ENCODE data around the gene NHSL2.

NHSL2 gene

DNA sequence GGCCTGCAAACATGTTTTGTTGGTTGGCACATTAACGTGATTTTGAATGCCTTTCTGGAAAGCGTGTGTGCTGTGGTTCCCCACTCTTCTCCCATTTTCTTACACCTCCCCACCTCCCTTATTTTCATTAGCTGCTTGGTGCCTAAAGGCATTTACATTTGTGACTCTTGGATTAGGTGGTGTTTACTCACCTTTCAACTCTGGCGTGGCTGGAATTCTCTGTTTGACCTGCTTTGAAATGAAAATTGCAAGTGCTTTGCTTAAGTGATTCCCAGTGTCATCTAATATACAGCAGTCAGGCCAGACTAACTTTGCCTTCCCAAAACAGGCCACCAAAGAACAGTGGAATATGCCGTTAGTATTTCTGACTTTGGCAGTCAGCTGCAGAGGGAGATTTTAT, 80.5 kb downstream of the NHSL2 start:
- DNase-seq (ENCODE audit: low read depth), result no peak

DNA sequence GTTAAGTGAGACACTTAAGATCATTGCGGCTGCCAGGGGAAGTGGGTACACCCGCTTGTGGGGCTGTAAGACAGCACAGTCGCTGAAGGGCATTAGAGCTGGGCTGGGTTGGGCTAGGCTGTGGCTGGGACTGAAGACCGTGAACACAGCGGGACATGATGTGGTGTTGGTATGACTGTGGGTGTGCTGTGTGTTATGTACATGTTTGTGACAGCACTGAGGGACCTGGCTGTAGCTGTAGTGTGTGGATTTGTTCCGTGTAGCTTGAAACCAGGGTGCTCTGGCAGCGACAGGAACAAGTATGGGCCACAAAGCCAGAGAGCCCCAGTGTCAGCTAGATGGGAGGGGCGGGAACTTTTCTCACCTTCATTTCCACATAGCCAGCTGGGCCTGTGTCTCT, 82.1 kb downstream of the NHSL2 start:
- no peak for DNase-seq (ENCODE audit: low read depth)

DNA sequence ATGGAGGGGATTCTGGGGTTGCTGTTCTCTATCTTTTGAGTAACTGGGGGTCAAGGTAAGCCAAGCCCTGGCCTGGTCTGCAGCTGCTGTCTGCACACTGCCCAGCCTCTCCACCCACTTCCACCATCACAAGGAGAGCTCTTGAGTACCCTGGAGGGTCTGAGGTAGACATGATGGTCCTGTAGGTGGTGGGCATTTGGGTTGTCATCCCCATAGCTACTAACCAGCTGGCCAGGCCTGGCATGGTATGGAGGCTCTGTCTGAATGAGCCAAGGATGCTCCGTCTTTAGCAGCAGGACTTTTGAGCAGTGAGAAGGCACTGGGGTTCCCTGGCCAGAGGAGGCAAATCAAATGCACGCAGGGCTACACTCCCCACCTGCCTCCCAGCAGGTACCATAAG, 82.7 kb downstream of the NHSL2 start:
- DNase-seq (ENCODE audit: low read depth), result no peak

DNA sequence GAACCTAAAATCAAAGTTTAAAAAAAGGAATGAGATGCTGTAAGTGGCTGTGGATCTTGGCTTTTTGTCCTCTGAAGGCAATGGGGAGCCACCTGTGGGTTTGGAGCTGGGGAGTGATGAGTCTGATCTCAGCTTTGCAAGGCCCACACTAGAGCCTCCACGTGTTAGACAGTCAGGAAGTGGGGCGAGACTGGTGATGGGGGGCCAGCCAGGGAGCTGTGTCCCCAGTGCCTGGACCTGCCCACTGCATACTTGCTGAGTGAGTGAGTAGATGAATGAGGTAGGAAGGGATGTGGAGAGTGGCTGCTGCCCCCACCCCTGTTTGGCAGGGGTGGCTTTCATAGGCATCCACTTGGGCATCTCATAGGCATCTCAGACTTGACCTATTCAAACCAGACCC, 84.0 kb downstream of the NHSL2 start:
- no peak for DNase-seq (ENCODE audit: low read depth)

DNA sequence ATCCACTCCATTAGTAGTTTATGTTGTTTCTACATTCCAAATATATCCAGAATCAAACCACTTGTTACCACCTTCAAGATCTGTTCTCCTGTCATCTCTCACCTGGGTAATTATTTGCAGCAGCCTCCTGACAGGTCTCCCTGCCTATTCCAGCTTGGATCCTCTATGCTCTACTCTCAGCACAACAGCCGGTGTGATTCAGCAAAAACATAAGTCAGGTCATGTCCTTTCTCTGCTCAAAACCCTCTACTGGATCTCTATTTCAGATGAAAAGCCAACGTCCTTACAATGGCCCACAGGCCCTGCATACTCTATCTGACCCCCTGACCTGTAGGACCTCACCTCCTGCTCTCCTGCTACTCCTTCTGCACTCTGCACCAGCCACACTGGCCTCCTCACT, 84.5 kb downstream of the NHSL2 start:
- no peak for DNase-seq (ENCODE audit: low read depth)

DNA sequence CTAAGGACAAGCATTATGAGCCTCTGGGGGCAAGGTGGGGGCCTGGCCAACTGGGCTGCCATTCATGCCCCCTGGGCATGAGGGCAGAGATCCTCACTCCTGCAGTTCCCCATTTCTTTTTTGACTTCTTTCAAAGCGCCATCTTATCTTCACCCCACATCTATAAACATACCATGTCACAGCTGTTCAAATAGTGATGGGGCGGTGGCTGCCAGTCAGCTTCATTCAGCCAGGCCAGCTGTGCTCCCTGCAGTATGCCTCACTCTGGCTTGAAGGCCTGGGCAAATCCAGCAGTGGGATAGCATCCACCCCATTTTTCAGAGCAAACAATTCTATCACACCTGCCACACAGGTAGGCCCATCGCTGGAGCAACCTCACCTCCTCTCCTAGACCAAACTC, 85.5 kb downstream of the NHSL2 start:
- no peak for DNase-seq (ENCODE audit: low read depth)

DNA sequence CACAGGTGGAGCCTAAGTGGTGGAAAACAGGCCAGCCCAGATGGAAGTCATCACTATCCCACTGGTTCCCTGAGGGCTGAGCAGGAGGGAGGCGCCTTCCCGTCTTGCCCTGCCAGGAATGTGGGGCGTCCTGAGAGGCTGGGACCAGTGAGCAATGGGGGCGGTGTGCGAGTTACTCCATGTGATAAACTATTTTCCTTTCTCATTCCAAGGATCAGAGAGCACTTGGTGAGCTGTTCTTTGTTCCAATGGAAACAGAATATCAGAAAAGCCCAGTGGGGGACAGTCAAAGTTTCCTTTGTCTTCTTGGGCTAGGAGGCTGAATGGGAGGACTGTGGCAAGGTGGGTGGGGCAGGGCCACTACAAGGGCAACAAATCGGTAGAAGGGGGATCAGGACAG, 86.2 kb downstream of the NHSL2 start:
- DNase-seq (ENCODE audit: low read depth), result no peak

DNA sequence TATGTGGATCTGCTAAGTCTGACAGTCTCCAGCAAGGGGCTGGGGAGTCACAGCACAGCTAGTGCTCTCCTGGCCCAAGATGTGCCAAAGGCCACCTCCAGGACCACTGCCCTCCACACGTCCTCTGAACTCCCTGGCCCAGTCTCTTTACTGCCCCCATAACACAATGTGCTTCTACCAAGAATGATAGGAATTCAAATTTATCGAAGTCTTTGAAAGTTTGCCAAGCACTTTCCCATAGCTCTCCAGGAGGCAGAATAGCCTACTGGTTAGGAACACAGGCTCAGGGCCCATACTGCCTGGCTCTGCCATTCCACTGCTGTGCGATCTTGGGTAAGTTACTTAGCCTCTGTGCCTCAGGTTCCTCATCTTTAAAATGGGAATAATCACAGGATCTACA, 86.7 kb downstream of the NHSL2 start:
- no peak for DNase-seq (ENCODE audit: low read depth)

DNA sequence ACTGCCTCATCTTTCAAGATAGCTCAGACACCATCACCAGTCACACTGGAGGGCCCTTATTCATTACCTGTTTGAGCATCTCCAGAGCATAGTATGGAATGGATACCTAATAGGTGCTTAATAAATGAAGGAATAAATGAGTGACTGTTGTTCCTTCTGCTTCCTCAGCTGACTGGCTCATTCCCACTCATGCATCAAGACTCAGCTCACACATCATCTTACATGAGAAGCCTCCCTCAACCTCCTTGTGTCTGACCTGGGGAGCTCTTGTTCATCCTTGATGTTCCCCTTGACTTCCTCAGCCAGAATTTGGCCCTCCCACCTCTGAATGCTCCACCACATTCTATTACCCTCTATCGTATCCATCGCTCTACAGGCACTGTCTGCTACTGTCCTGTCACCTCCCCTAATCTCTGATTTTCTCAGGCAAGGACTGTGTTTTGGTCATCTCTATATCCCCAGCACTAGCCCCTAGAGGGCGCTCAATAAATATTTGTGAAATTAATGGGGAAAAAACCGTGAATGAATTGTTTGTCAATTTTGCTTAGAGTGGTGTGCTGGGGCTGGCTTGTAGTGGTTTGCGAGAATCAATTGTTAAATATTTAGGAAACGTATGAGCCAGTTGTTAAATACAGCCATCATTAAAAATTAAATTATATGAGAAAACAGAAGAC, 88.3 kb downstream of the NHSL2 start:
- no peak for DNase-seq (ENCODE audit: low read depth)

DNA sequence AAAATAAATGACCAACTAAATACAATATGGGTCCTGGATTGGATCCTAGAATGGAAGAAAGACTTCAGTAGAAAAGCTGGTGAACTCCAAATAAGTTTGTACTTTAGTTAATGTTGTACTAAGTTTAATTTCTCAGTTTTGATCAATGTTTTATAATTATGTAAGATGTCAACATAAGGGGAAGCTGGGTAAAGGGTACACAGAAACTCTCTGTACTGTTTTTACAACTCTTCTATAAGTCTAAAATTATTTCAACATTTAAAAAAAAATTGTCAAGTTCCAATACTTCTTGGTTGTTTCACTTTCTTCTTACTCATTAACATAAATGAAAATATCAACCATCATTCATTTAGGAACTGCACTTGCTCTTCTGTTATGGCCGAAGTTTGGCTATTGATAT, 88.9 kb downstream of the NHSL2 start:
- no peak for DNase-seq (ENCODE audit: low read depth)

DNA sequence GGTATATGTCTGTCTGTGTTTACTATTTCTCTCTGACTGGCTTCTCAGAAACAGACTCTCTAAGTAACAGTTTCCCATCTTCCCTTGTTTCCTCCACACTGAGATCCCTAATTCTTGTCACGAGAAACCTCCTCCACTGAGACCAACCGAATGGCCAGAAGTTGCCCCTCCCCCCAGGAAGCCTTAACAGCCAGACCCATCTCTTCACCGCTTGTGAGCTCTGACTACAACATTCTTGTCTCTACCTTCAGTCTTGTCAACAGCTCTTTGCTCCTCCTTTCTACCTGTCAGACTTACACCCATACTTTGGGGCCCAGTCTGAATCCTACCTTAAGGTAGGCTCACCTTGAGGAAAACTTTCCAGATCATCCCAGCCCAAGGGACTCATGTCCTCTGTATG, 90.8 kb downstream of the NHSL2 start:
- no peak for DNase-seq (ENCODE audit: low read depth)

DNA sequence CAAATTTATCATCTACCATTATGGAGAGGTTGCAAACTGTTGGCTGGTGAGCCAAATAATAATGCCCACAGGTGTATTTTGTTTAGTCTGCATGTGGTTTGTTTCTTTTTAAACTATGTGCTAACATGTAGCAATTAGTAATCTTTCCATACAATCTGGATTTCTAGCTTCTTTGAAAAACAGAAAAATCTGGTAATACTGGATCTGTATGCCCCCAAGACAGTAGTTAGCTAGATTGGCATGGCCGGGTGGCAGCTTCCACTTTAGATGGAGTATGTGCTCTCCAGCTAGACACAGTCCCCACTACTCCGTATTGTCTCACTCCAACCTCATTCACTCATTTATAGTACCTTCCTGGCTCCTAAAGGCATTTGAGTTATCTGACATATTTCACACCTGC, 91.3 kb downstream of the NHSL2 start:
- no peak for DNase-seq (ENCODE audit: low read depth)

DNA sequence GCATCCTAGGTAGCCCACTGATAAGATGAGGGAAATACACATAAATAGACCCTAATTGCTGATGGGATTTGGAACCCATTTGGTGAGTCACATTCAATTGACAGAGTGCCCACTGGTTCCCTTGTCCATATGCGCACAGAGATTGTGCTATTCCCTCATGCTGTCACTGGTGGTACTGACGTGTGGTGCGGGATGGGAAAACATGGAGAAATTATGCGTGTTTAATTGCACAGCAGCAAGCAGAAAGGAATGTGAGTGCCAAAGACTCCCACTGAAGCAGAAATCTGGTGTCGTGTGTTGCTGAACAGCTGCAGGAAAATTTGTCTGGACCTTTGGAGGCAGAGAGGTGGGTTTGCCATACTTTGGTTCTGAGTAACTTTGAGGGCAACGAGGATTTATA, 92.2 kb downstream of the NHSL2 start:
- DNase-seq (ENCODE audit: low read depth), result no peak

DNA sequence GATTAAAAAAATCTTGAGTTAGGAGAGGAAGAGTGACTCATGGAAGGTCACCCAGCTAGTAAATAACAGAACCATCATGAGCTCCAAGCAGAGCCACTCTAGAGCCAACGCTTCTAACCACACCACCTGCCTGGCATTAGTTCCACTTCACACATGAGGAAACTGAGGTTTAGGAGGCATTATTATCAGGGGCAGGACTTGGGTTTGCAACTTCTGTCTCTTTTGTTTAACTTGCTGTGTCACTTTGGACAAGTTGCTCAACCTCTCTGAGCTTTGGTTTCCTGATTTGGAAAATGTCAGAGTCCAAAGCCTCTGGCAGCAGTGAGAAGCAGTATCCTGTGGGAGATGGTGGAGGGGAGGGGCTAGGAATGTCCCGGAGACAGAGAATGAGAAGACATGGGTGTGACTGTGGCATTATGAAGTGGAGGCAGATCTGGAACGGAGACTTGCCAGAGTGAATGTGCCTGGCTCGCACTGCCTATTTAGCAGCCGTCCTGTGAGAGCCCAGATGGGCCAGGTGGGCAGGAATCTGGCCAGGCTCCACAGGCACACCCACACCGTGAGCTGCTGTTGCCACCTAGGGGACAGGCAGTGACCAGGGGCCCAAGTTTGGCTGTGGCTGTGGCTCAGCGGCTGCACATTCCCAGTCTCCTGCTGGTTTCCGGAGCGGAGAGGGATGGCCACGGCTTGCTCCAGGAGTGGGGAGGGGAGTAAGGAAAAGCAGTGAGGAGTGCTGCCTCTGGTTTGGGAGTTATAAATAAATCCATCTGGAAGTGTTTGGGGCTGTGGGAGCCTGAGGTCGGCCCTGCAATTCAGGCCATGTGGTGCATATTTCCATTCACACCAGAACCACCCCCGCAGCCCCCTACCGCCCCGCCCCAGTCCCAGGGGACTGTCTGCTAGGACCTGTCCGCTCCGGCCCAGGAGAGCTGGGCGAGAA, 93.4 kb downstream of the NHSL2 start:
- no peak for DNase-seq (ENCODE audit: low read depth)

DNA sequence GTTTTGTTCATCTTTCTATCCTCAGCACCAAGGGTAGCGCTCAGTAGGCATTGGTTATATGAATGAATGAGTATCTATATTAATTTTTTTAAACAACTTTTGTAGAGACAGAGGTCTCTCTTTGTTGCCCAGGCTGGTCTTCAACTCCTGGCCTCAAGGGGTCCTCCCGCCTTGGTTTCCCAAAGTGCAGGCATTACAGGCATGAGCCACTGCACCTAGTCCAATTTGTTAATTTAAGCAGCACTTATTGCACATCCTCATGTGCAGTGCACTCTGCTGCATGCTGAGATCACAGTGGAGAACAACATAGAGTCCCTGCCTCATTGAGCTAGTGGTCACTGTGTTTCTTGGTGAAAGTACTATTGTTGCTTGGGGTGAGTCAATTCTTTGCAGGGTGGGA, 94.4 kb downstream of the NHSL2 start:
- DNase-seq (ENCODE audit: low read depth), result no peak

DNA sequence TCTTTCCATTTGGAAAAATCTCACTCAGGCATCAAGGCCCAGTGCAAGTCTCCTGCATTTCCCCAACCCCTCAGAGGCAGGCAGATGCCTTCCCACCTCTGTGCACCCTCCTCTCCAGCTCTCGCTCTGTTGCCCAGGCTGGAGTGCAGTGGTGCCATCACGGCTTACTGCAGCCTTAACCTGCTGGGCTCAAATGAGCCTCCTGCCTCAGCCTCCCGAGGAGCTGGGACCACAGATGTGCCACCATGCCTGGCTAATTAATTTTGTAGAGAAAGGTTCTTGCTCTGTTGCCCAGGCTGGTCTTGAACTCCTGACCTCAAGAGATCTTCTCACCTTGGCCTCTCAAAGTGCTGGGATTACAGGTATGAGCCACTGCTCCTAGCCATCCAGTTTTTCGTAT, 95.8 kb downstream of the NHSL2 start:
- DNase-seq (ENCODE audit: low read depth), result no peak

DNA sequence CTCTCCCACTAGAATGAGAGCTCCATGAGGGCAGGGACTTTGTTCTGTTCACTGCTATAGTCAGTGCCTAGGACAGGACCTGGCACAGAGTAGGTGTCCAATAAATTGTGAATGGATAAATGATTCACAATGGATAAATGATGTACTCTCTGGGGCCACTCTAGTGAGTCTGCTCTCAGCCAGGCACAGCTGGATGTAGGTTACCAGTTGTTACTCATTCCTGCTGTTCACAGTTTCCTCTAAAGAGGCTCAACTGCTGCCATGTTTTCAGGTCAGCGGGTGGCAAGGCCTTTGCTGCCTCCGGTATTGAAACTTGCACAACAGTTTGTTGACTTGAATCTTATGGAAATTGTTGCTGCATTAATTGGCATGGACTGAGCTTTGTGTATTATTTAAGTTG, 99.1 kb downstream of the NHSL2 start:
- no peak for DNase-seq (ENCODE audit: low read depth)

DNA sequence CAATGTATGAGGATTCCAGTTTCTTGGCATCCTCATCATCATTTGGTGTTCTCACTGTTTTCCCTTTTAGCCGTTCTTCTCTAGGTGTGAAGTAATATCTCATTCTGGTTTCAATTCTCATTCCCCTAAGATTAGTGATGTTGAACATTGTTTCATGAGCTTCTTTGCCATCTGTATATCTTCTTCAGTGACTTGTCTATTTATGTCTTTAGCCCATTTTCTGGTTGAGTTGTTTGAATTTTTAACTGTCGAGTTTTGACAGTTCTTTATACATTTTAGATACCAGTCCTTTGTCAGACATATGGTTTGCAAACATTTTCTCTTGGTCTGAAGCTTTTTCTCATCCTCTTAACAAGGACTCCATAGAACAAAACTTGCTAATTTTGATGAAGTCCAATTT, 101.1 kb downstream of the NHSL2 start:
- DNase-seq (ENCODE audit: low read depth), result no peak

DNA sequence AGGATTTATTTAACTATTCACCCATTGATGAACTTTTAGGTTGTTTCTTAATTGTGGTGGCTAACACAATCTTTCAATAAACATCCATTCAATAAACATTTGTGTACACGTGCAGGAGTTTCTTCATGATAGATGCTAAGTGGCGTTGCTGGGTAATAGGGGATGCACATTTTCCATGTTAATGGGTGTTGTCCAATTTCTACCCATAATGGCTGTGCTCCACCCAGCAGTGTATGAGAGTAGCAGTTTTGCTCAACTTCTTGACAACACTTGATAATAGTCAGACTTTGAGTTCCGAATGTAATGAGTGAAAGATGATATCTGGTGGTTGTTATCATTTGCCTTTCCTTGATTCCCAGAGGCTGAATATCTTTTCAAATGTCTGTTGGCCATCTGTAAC, 104.7 kb downstream of the NHSL2 start:
- DNase-seq (ENCODE audit: low read depth), result no peak

DNA sequence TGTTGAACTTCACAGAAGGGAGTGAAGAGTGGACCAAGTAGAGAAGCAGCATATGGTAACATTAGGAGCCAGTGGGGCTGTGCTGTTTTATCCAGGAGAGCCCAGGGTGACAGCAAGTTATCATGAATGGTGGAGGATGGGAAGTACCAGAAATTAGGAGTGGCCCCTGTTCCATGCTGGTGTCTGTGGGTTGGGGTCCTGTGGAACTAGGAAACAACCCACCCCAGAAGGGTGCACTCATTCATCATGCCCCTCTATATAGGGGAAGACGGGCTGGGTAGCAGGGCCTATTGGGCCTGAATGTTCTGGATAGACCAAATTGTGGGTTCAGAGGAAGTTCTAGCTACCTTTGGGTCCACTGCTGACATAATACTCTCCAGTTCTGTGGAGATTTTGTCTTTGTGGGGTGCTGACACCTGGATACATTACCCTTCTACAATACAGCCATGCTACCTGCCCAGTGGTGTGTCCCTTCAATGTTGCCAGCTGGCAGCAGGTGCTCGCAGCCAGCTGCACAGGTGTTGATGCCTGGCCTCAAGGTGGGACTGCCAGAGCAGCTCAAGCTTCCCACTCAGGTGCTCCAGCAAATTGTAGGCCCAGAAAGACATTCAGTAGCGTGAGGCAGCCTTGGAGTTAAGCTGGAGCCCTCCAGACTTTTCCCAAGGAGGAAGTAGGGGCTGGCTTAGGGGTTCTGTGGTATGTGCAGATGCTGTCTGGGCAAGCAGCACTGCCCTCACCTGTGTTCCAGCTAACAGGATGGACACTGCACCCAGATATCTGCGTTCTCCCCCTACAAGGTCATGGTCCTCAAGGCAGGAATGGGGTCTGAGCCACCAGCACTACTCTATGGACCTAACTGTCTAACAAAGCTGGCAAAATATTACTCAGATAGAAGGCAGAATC, 106.5 kb downstream of the NHSL2 start:
- DNase-seq (ENCODE audit: low read depth), result no peak

DNA sequence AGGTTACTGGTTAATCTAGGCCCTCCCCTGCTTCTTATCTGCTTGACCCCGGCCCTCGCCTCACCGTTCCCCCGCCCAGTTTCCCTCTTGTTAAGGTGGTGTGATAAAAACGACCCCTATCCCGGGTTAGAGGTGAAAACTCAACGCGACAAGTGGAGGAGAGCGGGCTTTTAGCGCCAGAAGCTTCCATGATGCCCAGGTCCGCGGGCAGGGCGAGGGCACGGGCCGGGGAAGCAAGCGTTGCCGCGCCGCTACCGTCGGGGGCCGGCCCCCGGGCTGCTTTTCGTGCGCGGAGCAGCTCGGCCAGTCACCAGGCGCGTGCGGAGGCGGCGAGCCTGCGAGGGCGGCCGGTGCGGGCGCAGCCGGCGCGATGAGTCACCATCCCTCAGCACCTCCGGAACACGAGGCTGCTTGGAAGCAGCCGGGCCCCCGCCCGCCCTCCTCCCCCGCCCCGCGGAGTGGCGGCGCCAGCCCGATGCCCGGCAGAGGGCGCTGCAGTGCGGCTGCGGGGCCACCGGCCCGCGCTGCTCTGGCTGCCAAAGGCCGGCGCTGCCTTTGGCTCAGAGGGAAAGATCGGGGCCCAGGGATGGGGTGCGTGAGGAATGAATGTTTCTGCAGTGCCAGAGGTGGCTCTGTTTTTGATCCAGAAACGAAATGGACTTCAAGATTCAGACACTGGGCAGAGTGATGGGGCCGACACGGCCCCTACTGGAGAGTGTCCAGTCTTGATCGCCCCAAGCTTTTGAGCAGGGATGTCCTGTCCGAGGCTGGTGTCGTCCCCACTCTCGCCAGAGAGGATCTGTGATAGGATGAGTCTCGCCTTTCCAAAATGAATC, 107.8 kb downstream of the NHSL2 start:
- DNase-seq (ENCODE audit: low read depth), result peak; percentile 16

DNA sequence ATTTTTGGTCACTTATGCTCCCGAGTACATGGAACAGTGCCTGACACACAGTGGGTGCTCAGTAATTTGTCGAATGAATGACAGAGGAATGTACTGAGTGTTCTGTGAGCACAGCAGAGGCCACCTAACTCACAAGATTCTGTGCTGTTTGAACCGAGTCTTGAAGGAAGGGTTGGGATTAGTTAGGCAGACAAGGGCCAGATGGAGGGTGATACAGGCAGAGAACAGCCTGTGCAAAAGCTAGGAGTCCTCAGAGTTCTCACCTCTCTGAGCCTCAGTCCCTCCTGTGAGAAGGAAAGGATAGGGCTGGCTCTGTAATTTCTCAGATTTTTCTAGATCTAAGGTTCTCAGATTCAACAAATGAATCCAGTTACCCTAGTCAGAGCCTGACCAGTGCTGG, 108.8 kb downstream of the NHSL2 start:
- no peak for DNase-seq (ENCODE audit: low read depth)
